Endothelial cell of umbilical vein (primary cell): ENCODE measurements around the gene BRMS1. TPM values are rescaled to one million over a fixed set of nuclear protein-coding genes. Genes with fewer than 3 reads are reported as not detected.

Experiments used
- BruUV-seq: library from RNA; stranded (reverse); fragments of 400-500 nt; replicated peaks from 2 replicates; lab custom pipeline; 2021; lab: Mats Ljungman, UMichigan
- CTCF ChIA-PET: fragments of 300-600, 350-600 bp; sonication (Branson Sonifier 250); formaldehyde crosslinking; loops from one replicate; lab custom pipeline; 2021; ENCODE audit warnings: antibody characterized with exemption, inconsistent platforms; lab: Charles Lee
- POLR2A ChIA-PET: fragments of 300-600, 350-600 bp; sonication (Branson Sonifier 250); formaldehyde crosslinking; loops from one replicate; lab custom pipeline; 2021; ENCODE audit warnings: antibody characterized with exemption, inconsistent platforms; lab: Charles Lee
- DNase-seq: peaks from one replicate; pipeline ENCODE4 v3.0.0-alpha.2; 2011; ENCODE audit warnings: low read depth, low spot score
- FAIRE-seq: peaks from 2 replicates; lab custom pipeline; 2011; peaks lifted over from hg19 to GRCh38; lab: Jason Lieb, UNC
- H2AFZ ChIP-seq: 2 replicates; pipeline ENCODE4 v1.6.0; 2012; ENCODE audit warnings: low read depth, low read length, control low read depth, inconsistent platforms
- H3K27ac ChIP-seq: 2 replicates; pipeline ENCODE4 v1.5.1; 2011; ENCODE audit warnings: low read depth, mild to moderate bottlenecking, control low read depth, low read length, moderate library complexity; ENCODE audit not compliant: insufficient read depth
- H3K27me3 ChIP-seq, 2 experiments: 2 replicates each; pipeline versions ENCODE4 v1.6.0 to v1.6.1; 2011; ENCODE audit warnings: low read length in 2 of 2, mixed read lengths in 1 of 2; ENCODE audit not compliant: control insufficient read depth in 2 of 2, insufficient read depth in 2 of 2
- H3K36me3 ChIP-seq, 2 experiments: 2 replicates in 1 of 2; 3 replicates in 1 of 2; pipeline ENCODE4 v1.5.1; 2011; ENCODE audit warnings: low read length in 2 of 2, mild to moderate bottlenecking in 1 of 2, moderate library complexity in 1 of 2; ENCODE audit not compliant: control insufficient read depth in 2 of 2, insufficient read depth in 2 of 2; ENCODE audit errors: extremely low read depth in 1 of 2
- H3K4me1 ChIP-seq: 3 replicates; pipeline ENCODE4 v1.5.1; 2011; ENCODE audit warnings: mild to moderate bottlenecking, low read length; ENCODE audit not compliant: control insufficient read depth, insufficient read depth; ENCODE audit errors: extremely low read depth
- H3K4me2 ChIP-seq: 2 replicates; pipeline ENCODE4 v1.6.1; 2011; ENCODE audit warnings: low read length, control low read depth, mixed read lengths; ENCODE audit not compliant: insufficient read depth
- H3K4me3 ChIP-seq, 3 experiments: fragments of 200-600 bp in 1 of 3; sonication (generic), shearing (Covaris generic) in 1 of 3; replicated peaks in 1 of 3; 2 replicates each; pipeline ENCODE4 v1.5.1; 2011 to 2016; ENCODE audit warnings: control low read depth in 3 of 3, low read length in 3 of 3, mild to moderate bottlenecking in 2 of 3, inconsistent platforms in 1 of 3, low read depth in 1 of 3, moderate library complexity in 1 of 3; ENCODE audit not compliant: insufficient read depth in 1 of 3
- H3K79me2 ChIP-seq: 2 replicates; pipeline ENCODE4 v1.6.0; 2012; ENCODE audit warnings: low read length, inconsistent platforms; ENCODE audit not compliant: control insufficient read depth, insufficient read depth
- H3K9ac ChIP-seq: replicated peaks from 2 replicates; pipeline ENCODE3; 2011; ENCODE audit warnings: low read length, control low read depth; ENCODE audit not compliant: insufficient read depth; ENCODE audit errors: extremely low read depth
- H3K9me1 ChIP-seq: replicated peaks from 3 replicates; pipeline ENCODE4 v1.6.0; 2011; ENCODE audit warnings: mild to moderate bottlenecking, low read length; ENCODE audit not compliant: control insufficient read depth, insufficient read depth; ENCODE audit errors: extremely low read depth
- H3K9me3 ChIP-seq: replicated peaks from 2 replicates; pipeline ENCODE4 v1.5.1; 2012; ENCODE audit warnings: low read length, inconsistent platforms; ENCODE audit not compliant: control insufficient read depth, insufficient read depth
- H4K20me1 ChIP-seq: replicated peaks from 2 replicates; pipeline ENCODE3; 2011; ENCODE audit warnings: mild to moderate bottlenecking, low read length; ENCODE audit not compliant: control insufficient read depth, insufficient read depth; ENCODE audit errors: extremely low read depth
- EZH2 ChIP-seq: IDR thresholded peaks from 2 replicates; pipeline ENCODE4 v1.6.1; 2012; ENCODE audit warnings: borderline replicate concordance, low read depth, mild to moderate bottlenecking, moderate library complexity, low read length, inconsistent platforms; ENCODE audit not compliant: severe bottlenecking
- FOS ChIP-seq: IDR thresholded peaks from 2 replicates; pipeline ENCODE4 v1.6.1; 2011; ENCODE audit warnings: mild to moderate bottlenecking, low read length, moderate library complexity, borderline replicate concordance; ENCODE audit not compliant: insufficient read depth
- GATA2 ChIP-seq: IDR thresholded peaks from 2 replicates; pipeline ENCODE4 v1.7.0; 2011; ENCODE audit warnings: low read depth, mild to moderate bottlenecking, moderate library complexity, mixed read lengths, low read length; ENCODE audit not compliant: insufficient read length, insufficient read depth
- JUN ChIP-seq: IDR thresholded peaks from 2 replicates; pipeline ENCODE4 v1.6.1; 2011; ENCODE audit warnings: borderline replicate concordance, low read depth; ENCODE audit not compliant: insufficient read length, insufficient read depth
- MYC ChIP-seq: IDR thresholded peaks from one replicate; pipeline ENCODE4 v1.6.1; 2011; ENCODE audit warnings: mild to moderate bottlenecking, low read depth, low read length
- POLR2A ChIP-seq: IDR thresholded peaks from 2 replicates; pipeline ENCODE4 v1.6.1; 2012; ENCODE audit warnings: low read depth, mild to moderate bottlenecking, control low read depth, low read length
- POLR2AphosphoS5 ChIP-seq: IDR thresholded peaks from 2 replicates; pipeline ENCODE4 v1.6.1; 2012; ENCODE audit warnings: low read depth, mild to moderate bottlenecking, control low read depth, low read length, moderate library complexity; ENCODE audit not compliant: insufficient read depth
- dilution Hi-C: fragments of 300-500 bp; cut with MboI; formaldehyde crosslinking; loops from one replicate; pipeline ENCODE4 v1.15.0; 2019; ENCODE audit warnings: low sequenced_read_pairs; ENCODE audit not compliant: extremely low pct_ligation_motif_present
- intact Hi-C: fragments of 100-400 bp; cut with micrococcal nuclease; formaldehyde crosslinking; loops from one replicate; pipeline ENCODE4 v1.10.0; 2022
- polyA plus RNA-seq, 4 experiments: library from polyadenylated mRNA; depleted of rRNA in 3 of 4; stranded (reverse) in 3 of 4; unstranded in 1 of 4; fragments of >200 nt; gene quantifications; 2 replicates each; pipeline versions ENCODE4 v1.2.1 to v1.2.3, GENCODE V29; 2011 to 2012; ENCODE audit warnings: missing spikeins in 1 of 4
- total RNA-seq: library from RNA; stranded (reverse); gene quantifications from 2 replicates; pipeline ENCODE4 v1.2.3, GENCODE V29; 2021
- TF ChIP-seq, protein P1 (sequence below), 2 donors: IDR thresholded peaks; 1 replicate in 1 of 2; 2 replicates in 1 of 2; pipeline ENCODE4 v1.5.1; 2011; ENCODE audit warnings: low read length in 2 of 2, mild to moderate bottlenecking in 2 of 2, moderate library complexity in 2 of 2, control low read depth in 1 of 2, inconsistent platforms in 1 of 2, low read depth in 1 of 2; ENCODE audit not compliant: insufficient read depth in 1 of 2; ENCODE audit errors: extremely low read depth in 1 of 2
- TF ChIP-seq, protein P2 (sequence below): IDR thresholded peaks from 2 replicates; pipeline ENCODE4 v1.6.1; 2011; ENCODE audit not compliant: insufficient read depth, insufficient read length

Gene BRMS1
- total and polyA plus RNA-seq, 2 donors (not counting 3 experiments of a cell fraction or from before 2014, with no cell fraction given) = 51.4 to 53.1 TPM

DNA sequence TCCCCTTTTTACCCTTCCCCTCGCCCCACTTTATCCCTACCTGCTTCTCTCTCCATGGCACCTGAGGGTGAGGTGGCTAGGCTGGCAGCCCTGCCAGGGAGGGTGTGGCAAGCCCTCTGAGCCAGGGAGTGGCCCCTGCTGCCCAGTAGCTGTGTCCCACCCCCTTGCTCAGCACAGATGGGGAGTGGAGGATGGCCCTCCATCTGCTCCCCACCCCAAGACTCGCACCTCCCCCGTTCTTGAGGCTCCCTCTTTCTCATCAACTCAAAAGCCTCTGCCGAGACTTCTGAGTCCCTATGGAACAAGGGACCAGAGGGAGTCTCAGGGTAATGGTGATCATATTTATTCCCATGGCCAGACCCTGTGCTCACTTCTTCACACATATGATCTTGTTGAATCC lies 51.6 kb downstream of the BRMS1 start:
- peaks cover 20 to 22% of the 10 kb centered on the region in 2 experiments for H3K27me3 ChIP-seq
- intact Hi-C loops = no loop called here
- peaks cover 3% of the 10 kb centered on the region for H3K79me2 ChIP-seq
- BruUV-seq = no TSS peak
- H3K4me3 ChIP-seq = no peak overlapping the region
- no peak for DNase-seq
- H3K9me1 ChIP-seq = no peaks in the 10 kb centered on the region
- no peaks in the 10 kb centered on the region for H4K20me1 ChIP-seq
- CTCF ChIA-PET = no interaction called here
- no peak overlapping the region for H3K4me2 ChIP-seq
- H2AFZ ChIP-seq = no peak overlapping the region
- no peak overlapping the region for H3K9ac ChIP-seq
- FAIRE-seq = no peak
- TF ChIP-seq FOS (no peak), EZH2 (no peak), JUN (no peak), POLR2A (no peak), MYC (no peak), GATA2 (no peak), POLR2AphosphoS5 (no peak)
- TF ChIP-seq, protein P1, sequence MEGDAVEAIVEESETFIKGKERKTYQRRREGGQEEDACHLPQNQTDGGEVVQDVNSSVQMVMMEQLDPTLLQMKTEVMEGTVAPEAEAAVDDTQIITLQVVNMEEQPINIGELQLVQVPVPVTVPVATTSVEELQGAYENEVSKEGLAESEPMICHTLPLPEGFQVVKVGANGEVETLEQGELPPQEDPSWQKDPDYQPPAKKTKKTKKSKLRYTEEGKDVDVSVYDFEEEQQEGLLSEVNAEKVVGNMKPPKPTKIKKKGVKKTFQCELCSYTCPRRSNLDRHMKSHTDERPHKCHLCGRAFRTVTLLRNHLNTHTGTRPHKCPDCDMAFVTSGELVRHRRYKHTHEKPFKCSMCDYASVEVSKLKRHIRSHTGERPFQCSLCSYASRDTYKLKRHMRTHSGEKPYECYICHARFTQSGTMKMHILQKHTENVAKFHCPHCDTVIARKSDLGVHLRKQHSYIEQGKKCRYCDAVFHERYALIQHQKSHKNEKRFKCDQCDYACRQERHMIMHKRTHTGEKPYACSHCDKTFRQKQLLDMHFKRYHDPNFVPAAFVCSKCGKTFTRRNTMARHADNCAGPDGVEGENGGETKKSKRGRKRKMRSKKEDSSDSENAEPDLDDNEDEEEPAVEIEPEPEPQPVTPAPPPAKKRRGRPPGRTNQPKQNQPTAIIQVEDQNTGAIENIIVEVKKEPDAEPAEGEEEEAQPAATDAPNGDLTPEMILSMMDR (IDR thresholded peaks at IDR 0.05; ENCODE audit: extremely low read depth in 1 of 2, insufficient read depth in 1 of 2, low read depth in 1 of 2, low read length in 2 of 2) = no peak
- TF ChIP-seq, protein P2, sequence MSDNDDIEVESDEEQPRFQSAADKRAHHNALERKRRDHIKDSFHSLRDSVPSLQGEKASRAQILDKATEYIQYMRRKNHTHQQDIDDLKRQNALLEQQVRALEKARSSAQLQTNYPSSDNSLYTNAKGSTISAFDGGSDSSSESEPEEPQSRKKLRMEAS = no peak
- dilution Hi-C loops = no loop called here
- H3K27ac ChIP-seq = no peak overlapping the region
- peaks cover 6% of the 10 kb centered on the region for H3K4me1 ChIP-seq
- POLR2A ChIA-PET = no interaction called here
- no peaks in the 10 kb centered on the region for H3K9me3 ChIP-seq
- no peaks in the 10 kb centered on the region for H3K36me3 ChIP-seq
